GM12873 (cell line): ENCODE data around the gene WFS1.
A peak's percentile ranks its signal among the peaks of the same experiment; 100 is the strongest.

Source experiments
- TF ChIP-seq, protein P1 (sequence below): IDR thresholded peaks from 2 replicates; pipeline ENCODE4 v1.5.1; 2012; ENCODE audit warnings: low read depth, mild to moderate bottlenecking, moderate library complexity, low read length, control low read depth; ENCODE audit not compliant: insufficient read depth; ENCODE audit errors: missing control alignments

The WFS1 gene

GRCh38 chr4:6329478-6330383 is 60.1 kb downstream of the WFS1 start:
- TF ChIP-seq, protein P1, sequence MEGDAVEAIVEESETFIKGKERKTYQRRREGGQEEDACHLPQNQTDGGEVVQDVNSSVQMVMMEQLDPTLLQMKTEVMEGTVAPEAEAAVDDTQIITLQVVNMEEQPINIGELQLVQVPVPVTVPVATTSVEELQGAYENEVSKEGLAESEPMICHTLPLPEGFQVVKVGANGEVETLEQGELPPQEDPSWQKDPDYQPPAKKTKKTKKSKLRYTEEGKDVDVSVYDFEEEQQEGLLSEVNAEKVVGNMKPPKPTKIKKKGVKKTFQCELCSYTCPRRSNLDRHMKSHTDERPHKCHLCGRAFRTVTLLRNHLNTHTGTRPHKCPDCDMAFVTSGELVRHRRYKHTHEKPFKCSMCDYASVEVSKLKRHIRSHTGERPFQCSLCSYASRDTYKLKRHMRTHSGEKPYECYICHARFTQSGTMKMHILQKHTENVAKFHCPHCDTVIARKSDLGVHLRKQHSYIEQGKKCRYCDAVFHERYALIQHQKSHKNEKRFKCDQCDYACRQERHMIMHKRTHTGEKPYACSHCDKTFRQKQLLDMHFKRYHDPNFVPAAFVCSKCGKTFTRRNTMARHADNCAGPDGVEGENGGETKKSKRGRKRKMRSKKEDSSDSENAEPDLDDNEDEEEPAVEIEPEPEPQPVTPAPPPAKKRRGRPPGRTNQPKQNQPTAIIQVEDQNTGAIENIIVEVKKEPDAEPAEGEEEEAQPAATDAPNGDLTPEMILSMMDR: no peak

DNA sequence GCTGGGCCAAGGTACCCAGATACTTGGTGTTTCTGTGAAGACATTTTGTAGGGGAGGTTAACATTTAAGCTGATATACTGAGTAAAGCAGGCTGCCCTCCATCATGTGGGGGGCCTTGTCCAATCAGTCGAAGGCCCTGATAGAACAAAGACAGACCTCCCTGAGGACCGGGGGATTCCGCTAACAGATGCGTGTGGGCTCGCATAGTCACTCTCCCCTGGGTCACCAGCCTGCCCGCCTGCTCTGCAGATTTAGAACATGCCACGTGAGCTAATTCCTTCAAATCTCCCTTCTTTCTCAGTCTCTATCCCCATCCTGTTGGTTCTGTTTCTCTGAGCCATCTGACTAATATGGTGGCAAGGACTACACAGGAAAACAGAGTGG is 60.7 kb downstream of the WFS1 start:
- TF ChIP-seq, protein P1: no peak

DNA sequence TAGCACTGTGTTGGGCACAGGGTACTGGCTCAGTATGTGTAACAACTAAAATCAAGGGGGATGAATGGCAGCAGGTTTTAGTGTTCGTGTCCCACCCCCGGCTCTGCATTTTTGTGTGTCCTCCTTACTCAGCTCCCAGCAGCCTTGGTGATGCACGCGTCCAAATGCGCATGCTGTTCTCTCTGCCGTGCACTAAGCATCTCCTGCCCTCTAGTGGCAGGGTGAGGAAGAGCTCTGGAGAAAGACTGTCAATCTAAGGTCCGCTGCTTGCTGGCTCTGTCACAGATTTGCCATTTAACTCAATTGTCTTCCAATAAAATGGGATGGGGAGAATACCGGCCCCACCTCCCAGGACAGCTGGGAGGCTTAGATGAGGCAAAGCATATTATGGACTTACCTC is 61.4 kb downstream of the WFS1 start:
- TF ChIP-seq, protein P1: peak; percentile 82

GRCh38 chr4:6331468-6331867 is 61.8 kb downstream of the WFS1 start:
- TF ChIP-seq, protein P1: no peak

GRCh38 chr4:6332042-6332668 is 62.5 kb downstream of the WFS1 start:
- TF ChIP-seq, protein P1: peak; percentile 87

DNA sequence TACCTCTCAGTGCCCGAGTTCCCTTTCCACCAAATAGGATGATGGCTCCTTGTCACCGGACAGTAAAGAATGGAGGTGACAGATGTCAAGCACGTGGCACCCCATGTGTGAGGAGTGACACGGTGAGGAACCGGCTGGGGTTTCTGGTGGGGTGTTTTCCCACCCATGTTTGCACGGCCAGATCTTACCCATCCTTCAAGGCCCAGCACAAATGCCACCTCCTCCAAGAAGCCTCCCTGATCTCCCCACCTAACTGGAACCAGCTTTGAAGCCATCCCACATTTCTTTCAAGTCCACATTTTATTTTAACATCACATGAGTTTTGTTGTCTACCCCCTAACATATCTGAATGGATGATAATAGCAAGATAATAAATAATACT is 63.0 kb downstream of the WFS1 start:
- TF ChIP-seq, protein P1: no peak
